GM21528 (cell line): Measurements from ENCODE around the gene PRPF31.
"Not testable (repeated sequence)": the region's sequence is repeated elsewhere in the genome, so short reads cannot be mapped to it uniquely, and the experiment has no call there.

ENCODE experiments used
- ATAC-seq: cut with Tn5 transposase; IDR thresholded peaks from one replicate; pipeline ENCODE4 v1.9.1; 2021; ENCODE audit warnings: mild to moderate bottlenecking, moderate library complexity; ENCODE audit not compliant: unreplicated experiment, low FRiP score

Gene PRPF31

DNA sequence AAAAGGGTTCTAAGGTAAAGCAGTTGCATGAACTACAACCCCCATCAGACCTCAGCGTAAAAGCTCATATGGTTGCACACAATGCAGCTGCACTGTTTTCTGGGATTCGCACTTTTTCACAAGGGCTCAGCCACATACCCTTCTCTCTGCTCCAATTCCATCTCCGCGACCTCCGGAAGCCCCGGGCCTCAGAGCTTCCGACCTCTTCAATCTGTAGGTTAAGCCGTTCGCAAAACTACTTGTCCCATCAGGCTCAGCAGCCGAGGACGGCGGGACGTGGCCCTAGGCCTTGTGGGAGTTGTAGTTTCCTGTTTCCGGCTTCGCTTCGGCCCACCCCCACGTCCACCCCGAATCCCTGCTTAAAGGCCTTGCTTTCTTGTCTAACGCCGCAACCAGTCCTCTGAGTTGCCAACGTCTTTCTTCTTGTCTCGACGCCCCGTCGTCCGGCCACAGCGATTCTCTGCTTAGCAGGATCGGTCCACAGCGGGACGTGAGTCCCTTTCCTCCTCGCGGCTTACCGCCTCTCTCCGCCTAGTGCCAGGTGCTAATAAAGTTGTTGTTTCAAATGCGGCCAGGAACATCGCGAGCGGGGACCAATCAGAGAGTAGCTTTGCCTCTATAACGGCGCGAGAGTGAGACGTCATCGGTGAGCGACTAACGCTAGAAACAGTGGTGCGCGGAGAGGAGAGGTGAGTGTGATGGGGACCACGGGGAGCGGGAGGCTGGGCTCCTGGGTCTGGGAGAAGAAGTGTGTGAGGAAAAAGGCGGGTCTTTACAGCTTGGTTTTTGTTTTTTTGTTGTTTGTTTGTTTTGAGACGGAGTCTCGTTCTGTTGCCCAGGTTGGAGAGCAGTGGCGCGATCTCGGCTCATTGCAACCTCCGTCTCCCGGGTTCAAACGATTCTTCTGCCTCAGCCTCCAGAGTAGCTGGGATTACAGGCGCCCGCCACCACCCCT is at the start of gene PRPF31, which contains the start of gene TFPT:
Gene PRPF31, plus strand, starts transcription at position 646 of the 955 bp plus-strand sequence. CDS start 2,525 bp downstream, outside the sequence.
Gene TFPT, minus strand, starts transcription at position 549 of the 955 bp plus-strand sequence. Its CDS starts 388 bp downstream, at position 161.
- peak; percentile 68 for ATAC-seq

DNA sequence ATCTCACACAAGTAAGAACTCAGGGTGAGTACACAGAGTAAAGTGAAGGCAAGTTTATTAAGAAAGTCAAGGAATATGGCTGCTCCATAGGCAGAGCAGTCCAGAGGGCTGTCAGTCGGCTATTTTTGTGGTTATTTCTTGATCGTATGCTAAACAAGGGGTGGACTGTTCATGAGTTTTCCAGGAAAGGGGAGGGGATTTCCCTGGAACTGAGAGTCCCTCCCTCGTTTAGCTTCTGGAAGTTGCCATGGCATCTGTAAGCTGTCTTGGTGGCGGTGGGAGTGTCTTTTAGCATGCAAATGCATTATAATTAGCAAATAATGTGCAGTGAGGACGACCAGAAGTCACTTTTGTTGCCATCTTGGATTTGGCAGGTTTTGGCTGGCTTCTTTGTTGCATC is 46.1 kb upstream of the PRPF31 start:
- no peak for ATAC-seq

- ATAC-seq: no peak
These were observed 41.7 kb upstream of the PRPF31 start for GRCh38 chr19:54073829-54074228.

- no peak for ATAC-seq
These were observed 40.7 kb upstream of the PRPF31 start for GRCh38 chr19:54074851-54075250.

DNA sequence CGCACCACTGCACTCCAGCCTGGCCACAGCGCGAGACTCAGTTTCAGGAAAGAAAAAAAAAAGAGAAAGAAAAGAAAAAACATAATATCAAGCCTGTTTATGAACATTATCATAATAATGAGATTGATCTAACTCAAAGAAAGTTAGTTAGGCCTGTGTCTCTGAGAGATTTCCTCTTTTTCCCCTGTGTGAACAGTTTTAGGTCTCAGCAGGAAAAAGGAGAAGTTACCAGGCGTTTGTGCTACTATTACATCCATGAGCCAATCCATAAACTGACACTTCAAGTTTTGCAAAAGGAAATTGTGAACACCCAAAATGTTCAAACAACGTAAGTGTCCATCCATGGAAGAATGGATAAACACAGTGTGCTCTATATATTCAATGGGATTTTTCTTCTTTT is 38.2 kb upstream of the PRPF31 start:
- no peak for ATAC-seq

DNA sequence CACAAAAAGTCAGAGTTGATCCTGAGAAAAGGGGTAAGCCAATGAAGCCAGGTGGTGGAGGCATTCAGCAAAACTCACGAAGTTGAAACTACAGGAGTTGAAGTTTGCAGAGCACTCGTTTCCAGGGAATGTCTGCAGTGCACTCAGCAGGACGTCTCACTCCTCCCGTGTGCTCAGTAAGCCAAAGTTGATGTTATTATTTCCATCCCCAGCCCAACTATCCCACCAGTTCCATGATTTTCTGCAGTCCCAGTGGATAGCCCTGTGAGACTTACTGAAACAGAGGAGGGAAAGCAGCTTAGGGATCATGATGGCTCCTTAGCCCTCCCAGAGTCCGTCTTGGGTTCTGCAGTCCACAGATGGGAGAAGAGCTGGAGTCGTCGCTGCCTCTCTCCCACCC is 34.5 kb upstream of the PRPF31 start, which contains the start of gene TARM1:
Gene TARM1, minus strand, starts transcription at position 334 of the 400 bp plus-strand sequence. Its CDS starts 25 bp downstream, at position 309.
- no peak for ATAC-seq

- ATAC-seq: no peak
These were observed 31.1 kb upstream of the PRPF31 start for GRCh38 chr19:54084410-54084809.

GRCh38 chr19:54094426-54095000 is 21.0 kb upstream of the PRPF31 start:
- ATAC-seq: no peak

DNA sequence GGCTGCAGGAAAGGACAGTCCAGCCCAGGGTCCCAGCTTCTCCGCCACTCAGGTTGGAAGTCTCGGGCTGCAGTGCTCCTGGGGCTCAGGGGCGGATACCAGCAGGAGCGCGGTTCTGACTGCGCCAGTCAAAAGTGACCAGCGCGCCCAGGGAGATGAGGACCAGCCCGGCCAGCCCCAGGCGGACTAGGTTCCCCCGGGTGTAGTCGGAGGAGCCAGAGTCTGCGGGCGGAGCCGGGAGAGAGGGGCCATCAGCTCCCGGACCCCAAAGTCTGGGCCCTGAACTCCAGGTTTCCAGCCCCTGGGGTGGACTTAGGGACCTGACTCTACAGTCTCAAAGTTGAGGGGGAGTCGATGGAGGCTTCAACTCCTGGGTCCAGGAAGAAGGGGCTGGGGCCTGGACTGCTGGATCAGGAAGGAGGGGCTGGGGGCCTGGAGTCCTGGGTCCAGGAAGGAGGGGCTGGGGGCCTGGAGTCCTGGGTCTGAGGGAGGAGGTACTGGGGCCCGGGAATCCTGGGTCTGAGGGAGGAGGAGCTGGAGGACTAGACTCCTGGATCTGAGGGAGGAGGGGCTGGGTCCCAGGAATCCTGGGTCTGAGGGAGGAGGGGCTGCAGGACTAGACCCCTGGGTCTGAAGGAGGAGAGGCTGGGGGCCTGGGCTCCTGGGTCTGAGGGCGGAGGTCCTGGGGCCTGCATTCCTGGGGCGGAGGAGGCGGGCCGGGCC is 20.3 kb upstream of the PRPF31 start:
- ATAC-seq: no peak

DNA sequence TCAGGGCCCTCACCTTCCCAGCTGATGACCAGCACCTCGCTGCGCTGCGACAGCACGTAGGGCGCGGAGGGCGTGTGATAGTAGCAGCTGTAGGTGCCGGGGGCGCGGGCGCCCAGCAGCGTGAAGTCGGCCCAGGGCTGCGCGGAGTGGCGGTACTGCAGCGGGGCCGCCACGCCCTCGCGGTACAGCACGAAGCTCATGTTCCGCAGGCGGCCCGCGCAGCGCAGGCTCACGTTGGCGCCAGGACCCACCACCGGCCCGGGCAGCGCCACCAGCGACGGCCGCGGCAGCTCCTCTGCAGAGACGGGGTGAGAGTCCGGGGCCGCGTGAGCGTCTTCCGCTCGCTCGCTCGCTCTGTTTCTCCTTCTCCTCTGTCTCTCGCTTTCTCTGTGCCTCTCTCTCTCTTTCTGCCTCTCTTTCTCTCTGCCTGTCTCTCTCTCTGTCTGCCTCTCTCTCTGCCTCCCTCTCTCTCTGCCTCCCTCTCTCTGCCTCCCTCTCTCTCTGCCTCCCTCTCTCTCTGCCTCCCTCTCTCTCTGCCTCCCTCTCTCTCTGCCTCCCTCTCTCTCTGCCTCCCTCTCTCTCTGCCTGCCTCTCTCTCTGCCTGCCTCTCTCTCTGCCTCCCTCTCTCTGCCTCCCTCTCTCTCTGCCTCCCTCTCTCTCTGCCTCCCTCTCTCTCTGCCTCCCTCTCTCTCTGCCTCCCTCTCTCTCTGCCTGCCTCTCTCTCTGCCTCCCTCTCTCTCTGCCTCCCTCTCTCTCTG is 19.5 kb upstream of the PRPF31 start:
- ATAC-seq: not testable (repeated sequence)

DNA sequence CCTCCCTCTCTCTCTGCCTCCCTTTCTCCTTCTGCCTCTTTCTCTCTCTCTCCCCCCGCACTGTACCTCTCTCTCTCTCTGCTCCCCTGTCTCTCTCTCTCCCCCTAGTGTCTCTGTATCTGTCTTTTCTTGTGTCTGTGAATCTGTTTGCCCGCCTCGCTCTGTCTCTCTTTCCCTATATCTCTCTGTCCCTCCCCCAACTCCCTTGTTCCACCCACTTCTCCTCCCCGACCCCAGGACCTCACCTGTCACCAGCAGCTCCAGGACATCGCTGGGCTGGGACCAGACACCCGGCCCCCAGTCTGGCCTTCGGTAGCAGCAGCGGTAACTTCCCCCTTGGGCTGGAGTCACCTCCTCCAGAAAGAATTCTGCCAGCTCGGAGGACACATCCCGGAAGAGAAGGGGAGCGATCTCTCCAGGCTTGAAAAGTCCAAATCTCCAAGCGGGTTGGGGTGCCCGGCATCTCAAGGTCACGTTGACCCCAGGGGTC is 18.9 kb upstream of the PRPF31 start:
- no peak for ATAC-seq

DNA sequence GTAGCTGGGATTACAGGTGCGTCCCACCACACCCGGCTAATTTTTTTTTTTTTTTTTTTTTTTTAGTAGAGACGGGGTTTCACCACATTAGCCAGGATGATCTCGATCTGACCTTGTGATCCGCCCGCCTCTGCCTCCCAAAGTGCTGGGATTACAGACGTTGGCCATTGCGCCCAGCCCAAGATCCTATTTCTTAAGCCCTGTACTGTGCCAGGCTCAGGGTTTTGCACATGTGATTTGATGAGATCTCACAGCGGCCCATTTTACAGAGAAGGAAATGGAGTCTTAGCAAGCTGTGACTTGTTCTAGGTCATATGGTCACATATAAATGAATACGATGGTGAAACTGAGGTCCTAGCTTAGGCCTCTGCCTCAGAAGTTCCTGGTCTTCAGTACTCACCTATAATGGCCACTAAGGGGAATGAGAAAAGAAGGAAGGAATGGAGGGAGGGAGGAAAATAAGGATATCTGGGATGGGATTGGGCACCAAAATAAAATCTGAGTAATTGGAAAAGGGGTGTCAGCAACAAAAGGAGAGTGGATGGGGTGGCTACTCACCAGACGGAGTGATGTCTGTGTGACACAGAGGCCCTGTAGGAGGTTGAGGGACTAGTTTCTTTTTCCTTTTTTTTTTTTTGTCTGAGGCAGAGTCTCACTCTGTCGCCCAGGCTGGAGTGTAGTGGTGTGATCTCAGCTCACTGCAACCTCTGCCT is 16.2 kb upstream of the PRPF31 start:
- no peak for ATAC-seq

GRCh38 chr19:54099903-54100255 is 15.7 kb upstream of the PRPF31 start:
- not testable (repeated sequence) for ATAC-seq

- no peak for ATAC-seq
These were observed 15.0 kb upstream of the PRPF31 start, which contains the start of gene OSCAR for GRCh38 chr19:54100561-54100960. Gene OSCAR, minus strand, starts transcription at chr19:54100803. Its CDS starts 11 bp downstream, at chr19:54100792.

- ATAC-seq: peak; percentile 84
These were observed 13.0 kb upstream of the PRPF31 start, which contains the start of gene NDUFA3 for GRCh38 chr19:54102421-54103169. Gene NDUFA3, plus strand, starts transcription at chr19:54102855. Its CDS starts 24 bp downstream, at chr19:54102879.

- no peak for ATAC-seq
These were observed 10.4 kb upstream of the PRPF31 start for GRCh38 chr19:54104998-54105715.

GRCh38 chr19:54105796-54106195 is 9.8 kb upstream of the PRPF31 start:
- ATAC-seq: no peak

GRCh38 chr19:54106716-54107115 is 8.8 kb upstream of the PRPF31 start:
- ATAC-seq: no peak
